BJ (cell line): ENCODE results near the gene CDK5. TPM values are rescaled to one million over a fixed set of nuclear protein-coding genes. Genes with fewer than 3 reads are reported as not detected.

Experiments
- CTCF ChIA-PET: fragments of 350-600 bp; formaldehyde crosslinking; extraction: SDS; loops from one replicate; lab custom pipeline; 2021; ENCODE audit warnings: antibody characterized with exemption, inconsistent platforms; lab: Yijun Ruan, JAX
- POLR2A ChIA-PET: fragments of 300-600 bp; sonication (Branson Sonifier 250); formaldehyde crosslinking; extraction: SDS; loops from one replicate; lab custom pipeline; 2021; ENCODE audit warnings: antibody characterized with exemption; lab: Charles Lee
- DNase-seq: peaks from one replicate; pipeline ENCODE4 v3.0.0-alpha.2; 2011; ENCODE audit warnings: low read depth
- H3K27me3 ChIP-seq: 2 replicates; pipeline ENCODE4 v1.6.0; 2011; ENCODE audit warnings: low read length; ENCODE audit not compliant: control insufficient read depth, insufficient read depth
- H3K36me3 ChIP-seq: 2 replicates; pipeline ENCODE4 v1.5.1; 2011; ENCODE audit warnings: low read length; ENCODE audit not compliant: control insufficient read depth, insufficient read depth
- H3K4me3 ChIP-seq: 2 replicates; pipeline ENCODE4 v1.5.1; 2011; ENCODE audit warnings: low read depth, mild to moderate bottlenecking, control low read depth, low read length
- polyA plus RNA-seq: library from polyadenylated mRNA; depleted of rRNA; stranded (reverse); fragments of >200 nt; gene quantifications from 2 replicates; pipeline ENCODE4 v1.2.3, GENCODE V29; 2011
- TF ChIP-seq, protein P1 (sequence below): IDR thresholded peaks from 2 replicates; pipeline ENCODE4 v1.5.1; 2011; ENCODE audit warnings: low read depth, mild to moderate bottlenecking, control low read depth, inconsistent platforms, low read length, moderate library complexity; ENCODE audit not compliant: insufficient read depth

CDK5 gene
- polyA plus RNA-seq, 1 experiment: 33.2 TPM

DNA sequence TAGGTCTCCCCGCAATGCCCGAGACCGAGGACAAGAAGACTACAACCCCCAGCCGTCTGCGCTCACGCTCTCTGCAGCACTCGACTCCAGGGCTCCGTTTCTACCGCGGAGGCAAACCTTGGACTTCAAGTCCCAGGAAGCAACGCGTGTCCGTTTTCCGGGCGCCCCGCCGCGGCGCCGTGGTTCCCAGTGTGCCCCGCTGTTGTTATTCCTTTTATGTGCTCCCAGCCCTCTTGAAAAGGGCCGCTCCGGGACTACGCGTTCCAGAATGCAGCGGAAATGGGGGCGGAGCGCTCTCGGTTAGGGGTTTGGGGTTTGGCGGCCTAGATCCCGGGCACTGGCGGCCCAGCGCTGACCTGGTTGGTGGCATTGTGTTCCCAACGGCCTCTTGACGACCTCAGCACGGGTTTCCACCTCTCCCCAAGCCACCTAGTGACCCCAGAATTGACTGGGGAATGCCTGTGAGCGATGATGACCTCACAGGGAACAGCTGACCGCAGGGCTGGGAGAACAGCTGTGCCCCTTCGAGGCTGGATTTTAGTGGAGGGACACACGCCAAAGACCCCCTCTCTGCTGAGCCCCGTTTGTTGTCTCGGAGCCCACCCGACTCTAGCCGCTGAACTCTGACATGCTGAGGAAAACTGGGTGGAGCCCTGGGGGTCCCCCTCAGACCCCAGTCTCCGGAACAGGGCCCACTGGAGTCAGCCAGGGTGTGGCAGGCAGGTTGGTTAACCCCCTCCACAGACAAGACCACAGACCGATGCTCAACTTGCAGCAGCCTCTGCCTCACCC lies 488 bp upstream of the CDK5 start:
- peak overlapping the region; percentile 55 for H3K4me3 ChIP-seq
- H3K27me3 ChIP-seq: no peaks in the 10 kb centered on the region
- ChIA-PET POLR2A (interaction anchor here (0.7 kb wide), 1 partner anchor 23 kb away, joined by 3 read pairs; the partner anchor contains the start of gene FASTK), CTCF (interaction anchor here (0.9 to 1.6 kb wide), 4 partner anchors 25 to 53 kb away, joined by 3 to 7 read pairs (median 4); no protein-coding TSS in a partner anchor)
- DNase-seq: peak; percentile 99
- TF ChIP-seq, protein P1, sequence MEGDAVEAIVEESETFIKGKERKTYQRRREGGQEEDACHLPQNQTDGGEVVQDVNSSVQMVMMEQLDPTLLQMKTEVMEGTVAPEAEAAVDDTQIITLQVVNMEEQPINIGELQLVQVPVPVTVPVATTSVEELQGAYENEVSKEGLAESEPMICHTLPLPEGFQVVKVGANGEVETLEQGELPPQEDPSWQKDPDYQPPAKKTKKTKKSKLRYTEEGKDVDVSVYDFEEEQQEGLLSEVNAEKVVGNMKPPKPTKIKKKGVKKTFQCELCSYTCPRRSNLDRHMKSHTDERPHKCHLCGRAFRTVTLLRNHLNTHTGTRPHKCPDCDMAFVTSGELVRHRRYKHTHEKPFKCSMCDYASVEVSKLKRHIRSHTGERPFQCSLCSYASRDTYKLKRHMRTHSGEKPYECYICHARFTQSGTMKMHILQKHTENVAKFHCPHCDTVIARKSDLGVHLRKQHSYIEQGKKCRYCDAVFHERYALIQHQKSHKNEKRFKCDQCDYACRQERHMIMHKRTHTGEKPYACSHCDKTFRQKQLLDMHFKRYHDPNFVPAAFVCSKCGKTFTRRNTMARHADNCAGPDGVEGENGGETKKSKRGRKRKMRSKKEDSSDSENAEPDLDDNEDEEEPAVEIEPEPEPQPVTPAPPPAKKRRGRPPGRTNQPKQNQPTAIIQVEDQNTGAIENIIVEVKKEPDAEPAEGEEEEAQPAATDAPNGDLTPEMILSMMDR: no peak
- H3K36me3 ChIP-seq: 0 out of 2 replicates have a peak, but pooled peaks cover 1% of the 10 kb centered on the region

DNA sequence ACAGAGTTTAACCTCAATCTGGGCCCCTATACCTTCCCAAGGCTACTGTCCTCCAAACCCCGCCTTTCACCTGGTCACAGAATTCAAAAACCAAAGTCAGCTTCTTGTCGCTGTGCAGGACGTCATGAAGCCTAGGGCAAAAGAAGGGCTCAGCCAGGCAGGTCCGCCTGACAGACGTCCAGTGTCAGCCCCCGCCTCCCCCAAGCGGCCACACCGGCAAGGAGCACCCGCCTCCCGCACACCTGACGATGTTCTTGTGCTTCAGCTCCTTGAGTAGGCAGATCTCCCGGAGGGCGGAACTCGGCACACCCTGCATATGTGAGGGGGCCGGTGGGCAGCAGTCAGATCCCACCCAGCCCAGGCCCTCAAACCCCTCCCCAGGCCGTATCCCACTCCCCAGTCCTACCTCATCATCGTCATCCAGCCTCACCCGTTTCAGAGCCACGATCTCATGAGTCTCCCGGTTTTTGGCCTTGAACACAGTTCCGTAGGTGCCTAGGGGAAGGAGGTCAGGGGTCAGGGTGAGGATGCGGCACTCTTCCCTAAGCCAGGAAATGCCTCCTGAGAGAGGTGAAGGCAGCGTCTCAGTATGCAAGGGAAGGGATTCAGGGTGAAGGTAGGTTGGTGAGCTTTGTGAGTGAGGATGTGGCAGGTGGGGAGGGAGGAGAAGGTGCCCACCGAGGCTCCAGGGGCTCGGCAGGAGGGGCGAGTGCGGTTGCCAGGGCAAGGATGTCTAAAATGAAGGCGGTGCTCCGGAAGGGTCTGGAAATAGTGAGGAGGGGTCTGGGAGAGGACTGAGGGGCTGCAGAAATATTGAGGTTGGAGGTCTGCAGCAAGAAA lies 811 bp downstream of the CDK5 start:
- H3K27me3 ChIP-seq: no peaks in the 10 kb centered on the region
- ChIA-PET POLR2A (no interaction called here), CTCF (interaction anchor here (0.9 to 1.1 kb wide), 2 partner anchors 10 to 47 kb away, joined by 3 read pairs; no protein-coding TSS in a partner anchor)
- DNase-seq: no peak
- TF ChIP-seq, protein P1: no peak
- peak overlapping the region; percentile 55 for H3K4me3 ChIP-seq
- no peaks in the 10 kb centered on the region; the same call in 1 of the 2 replicates for H3K36me3 ChIP-seq

DNA sequence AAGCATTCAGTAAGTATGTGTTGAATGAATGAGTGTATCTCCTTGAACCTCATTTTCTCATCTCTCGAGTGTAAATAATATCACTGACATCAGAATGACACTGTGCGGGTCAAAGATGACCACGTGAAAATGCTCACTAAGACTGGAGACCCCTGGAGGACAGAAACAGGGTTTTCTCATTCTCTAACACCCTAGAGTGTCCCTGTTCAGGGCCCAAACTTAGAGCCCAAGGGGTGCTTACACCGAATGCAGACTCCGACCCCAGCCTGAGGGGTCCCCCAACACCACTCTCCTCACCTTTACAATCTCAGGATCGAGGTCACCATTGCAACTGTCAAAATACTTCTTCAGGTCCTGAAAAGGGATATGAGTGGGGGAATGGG lies 1.4 kb downstream of the CDK5 start:
- CTCF ChIA-PET: no interaction called here
- no peak for DNase-seq
- TF ChIP-seq, protein P1: no peak
- H3K4me3 ChIP-seq: no peak overlapping the region
- POLR2A ChIA-PET: no interaction called here
- no peaks in the 10 kb centered on the region for H3K27me3 ChIP-seq
- no peaks in the 10 kb centered on the region; the same call in 1 of the 2 replicates for H3K36me3 ChIP-seq

DNA sequence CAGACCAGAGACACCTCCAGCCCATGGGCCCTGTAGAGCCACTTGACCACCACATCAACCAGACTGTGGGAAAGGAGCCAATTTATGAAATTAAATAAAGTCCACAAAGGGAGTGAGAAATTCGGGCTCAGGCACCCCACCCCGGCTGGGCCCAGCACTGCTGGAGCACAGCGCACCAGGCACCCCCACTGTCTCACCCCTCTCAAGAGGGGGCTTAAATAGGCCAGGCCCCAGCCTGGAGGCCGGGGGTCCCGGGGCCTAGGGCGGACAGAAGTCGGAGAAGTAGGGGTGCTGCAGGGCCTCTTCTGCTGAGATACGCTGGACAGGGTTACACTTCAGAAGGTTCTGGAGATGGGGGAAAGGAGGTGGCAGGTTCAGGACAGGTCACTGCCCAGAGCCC lies 3.9 kb downstream of the CDK5 start:
- TF ChIP-seq, protein P1: no peak
- POLR2A ChIA-PET: no interaction called here
- no peaks in the 10 kb centered on the region; the same call in 1 of the 2 replicates for H3K36me3 ChIP-seq
- DNase-seq: no peak
- no peak overlapping the region for H3K4me3 ChIP-seq
- peaks cover 3% of the 10 kb centered on the region for H3K27me3 ChIP-seq
- CTCF ChIA-PET: no interaction called here

DNA sequence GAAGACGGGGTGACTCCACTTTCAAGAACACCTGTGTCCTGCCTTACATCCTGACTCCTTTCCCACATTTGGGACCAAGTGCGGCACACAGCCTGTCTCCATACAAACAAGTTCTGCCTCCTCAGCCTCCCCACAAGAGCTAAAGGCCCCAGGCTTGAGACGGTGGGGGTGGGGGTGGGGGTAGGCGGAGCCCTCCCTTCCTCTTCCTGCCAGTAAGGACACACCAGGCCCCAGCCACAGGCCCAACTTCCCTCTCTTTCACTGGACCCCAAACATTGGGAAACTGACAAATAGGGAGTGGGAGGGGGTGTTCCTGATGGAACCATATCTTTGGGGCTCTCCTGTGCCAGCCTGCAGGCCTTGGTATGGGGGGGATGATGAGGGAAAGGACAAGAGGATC lies 4.6 kb downstream of the CDK5 start:
- ChIA-PET CTCF (no interaction called here), POLR2A (no interaction called here)
- TF ChIP-seq, protein P1: no peak
- H3K36me3 ChIP-seq: no peaks in the 10 kb centered on the region; the same call in 1 of the 2 replicates
- H3K4me3 ChIP-seq: no peak overlapping the region
- DNase-seq: no peak
- peaks cover 3% of the 10 kb centered on the region for H3K27me3 ChIP-seq
